Astrocyte (in vitro differentiated cells and primary cell): ENCODE measurements around the gene CES2. TPM values are rescaled to one million over a fixed set of nuclear protein-coding genes. Genes with fewer than 3 reads are reported as not detected.
"Not testable (repeated sequence)": the region's sequence is repeated elsewhere in the genome, so short reads cannot be mapped to it uniquely, and the experiment has no call there.

Source experiments
- DNase-seq: peaks from one replicate; pipeline ENCODE4 v3.0.0-alpha.2; 2010; ENCODE audit warnings: low read depth
- FAIRE-seq: peaks from 2 replicates; lab custom pipeline; 2011; peaks lifted over from hg19 to GRCh38; lab: Jason Lieb, UNC
- H2AFZ ChIP-seq: 2 replicates; pipeline ENCODE4 v1.6.0; 2012; ENCODE audit warnings: low read depth, low read length, inconsistent platforms
- H3K27ac ChIP-seq: 2 replicates; pipeline ENCODE4 v1.5.1; 2011; ENCODE audit warnings: low read depth, low read length, inconsistent platforms
- H3K27me3 ChIP-seq: 2 replicates; pipeline ENCODE4 v1.6.0; 2011; ENCODE audit warnings: low read length, inconsistent platforms; ENCODE audit not compliant: insufficient read depth
- H3K36me3 ChIP-seq: 2 replicates; pipeline ENCODE4 v1.5.1; 2011; ENCODE audit warnings: low read length, inconsistent platforms; ENCODE audit not compliant: insufficient read depth
- H3K4me1 ChIP-seq: 2 replicates; pipeline ENCODE4 v1.5.1; 2011; ENCODE audit warnings: low read length, inconsistent platforms; ENCODE audit not compliant: insufficient read depth
- H3K4me2 ChIP-seq: 2 replicates; pipeline ENCODE4 v1.6.0; 2012; ENCODE audit warnings: low read length, inconsistent platforms
- H3K4me3 ChIP-seq: 2 replicates; pipeline ENCODE4 v1.5.1; 2011; ENCODE audit warnings: low read depth, mild to moderate bottlenecking, low read length, inconsistent platforms; ENCODE audit not compliant: insufficient read depth
- H3K79me2 ChIP-seq: 2 replicates; pipeline ENCODE4 v1.6.0; 2012; ENCODE audit warnings: mild to moderate bottlenecking, low read length, inconsistent platforms; ENCODE audit not compliant: insufficient read depth
- H3K9ac ChIP-seq: 2 replicates; pipeline ENCODE4 v1.6.0; 2012; ENCODE audit warnings: mild to moderate bottlenecking, low read length, inconsistent platforms
- H3K9me3 ChIP-seq: 2 replicates; pipeline ENCODE4 v1.5.1; 2012; ENCODE audit warnings: low read depth, mild to moderate bottlenecking, low read length, inconsistent platforms; ENCODE audit not compliant: insufficient read depth
- H4K20me1 ChIP-seq: 2 replicates; pipeline ENCODE4 v1.6.0; 2012; ENCODE audit warnings: low read length, inconsistent platforms; ENCODE audit not compliant: insufficient read depth
- H3K27ac Mint-ChIP-seq: one replicate; pipeline ENCODE4 v1.8.0; 2021; ENCODE audit warnings: mild to moderate bottlenecking, mixed read lengths; ENCODE audit not compliant: unreplicated experiment
- H3K27me3 Mint-ChIP-seq: one replicate; pipeline ENCODE4 v1.8.0; 2021; ENCODE audit warnings: low read depth, mixed read lengths; ENCODE audit not compliant: unreplicated experiment
- H3K36me3 Mint-ChIP-seq: one replicate; pipeline ENCODE4 v1.8.0; 2021; ENCODE audit warnings: low read depth, mixed read lengths; ENCODE audit not compliant: unreplicated experiment
- H3K4me1 Mint-ChIP-seq: one replicate; pipeline ENCODE4 v1.8.0; 2021; ENCODE audit warnings: low read depth, mixed read lengths; ENCODE audit not compliant: unreplicated experiment
- H3K4me3 Mint-ChIP-seq: one replicate; pipeline ENCODE4 v1.8.0; 2021; ENCODE audit warnings: mild to moderate bottlenecking, moderate library complexity, mixed read lengths; ENCODE audit not compliant: unreplicated experiment
- H3K9me3 Mint-ChIP-seq: one replicate; pipeline ENCODE4 v1.8.0; 2021; ENCODE audit warnings: mild to moderate bottlenecking, mixed read lengths; ENCODE audit not compliant: unreplicated experiment
- CTCF ChIP-seq: IDR thresholded peaks from 2 replicates; pipeline ENCODE4 v1.5.1; 2011; ENCODE audit warnings: low read depth, mild to moderate bottlenecking, inconsistent platforms, low read length, moderate library complexity; ENCODE audit not compliant: insufficient read depth
- EZH2 ChIP-seq: IDR thresholded peaks from 2 replicates; pipeline ENCODE4 v1.6.1; 2012; ENCODE audit warnings: mild to moderate bottlenecking, low read length, inconsistent platforms; ENCODE audit not compliant: insufficient read depth
- total RNA-seq: library from RNA; stranded (reverse); gene quantifications from 2 replicates; pipeline ENCODE4 v1.2.1, GENCODE V29; 2021

The CES2 gene
- total RNA-seq, 1 donor from 2014 or later, result 28.8 TPM

- H3K27ac Mint-ChIP-seq, result no peak overlapping the region
- no peak overlapping the region for H3K9ac ChIP-seq
- no peak for DNase-seq
- FAIRE-seq, result no peak
- peaks cover 12% of the 10 kb centered on the region for H3K4me1 ChIP-seq
- H3K27me3 Mint-ChIP-seq, result peaks cover 12% of the 10 kb centered on the region
- no peaks in the 10 kb centered on the region for H3K79me2 ChIP-seq
- no peak overlapping the region for H3K4me2 ChIP-seq
- H3K4me3 Mint-ChIP-seq, result no peak overlapping the region
- H3K36me3 ChIP-seq, result no peaks in the 10 kb centered on the region
- H3K4me1 Mint-ChIP-seq, result peaks cover 6% of the 10 kb centered on the region
- TF ChIP-seq CTCF, result no peak
- TF ChIP-seq EZH2, result no peak
- H3K9me3 ChIP-seq, result no peaks in the 10 kb centered on the region
- no peaks in the 10 kb centered on the region for H3K9me3 Mint-ChIP-seq
- no peaks in the 10 kb centered on the region for H3K27me3 ChIP-seq
- H3K36me3 Mint-ChIP-seq, result no peaks in the 10 kb centered on the region
- no peak overlapping the region for H2AFZ ChIP-seq
- no peak overlapping the region for H3K4me3 ChIP-seq
- H3K27ac ChIP-seq, result no peak overlapping the region
- no peaks in the 10 kb centered on the region for H4K20me1 ChIP-seq
Measured at GRCh38 chr16:66973716-66974115, 38.4 kb downstream of the CES2 start.

GRCh38 chr16:66974156-66974931, 39.0 kb downstream of the CES2 start:
- not testable (repeated sequence) for DNase-seq, H3K27ac Mint-ChIP-seq, FAIRE-seq, H3K4me2 ChIP-seq, H3K4me3 ChIP-seq, H3K36me3 ChIP-seq, H3K9ac ChIP-seq, H3K4me1 Mint-ChIP-seq, H3K79me2 ChIP-seq, H3K36me3 Mint-ChIP-seq, H3K9me3 Mint-ChIP-seq, H3K4me3 Mint-ChIP-seq, H3K27me3 ChIP-seq, H4K20me1 ChIP-seq, H3K27ac ChIP-seq, H2AFZ ChIP-seq, H3K9me3 ChIP-seq
- peaks cover 12% of the 10 kb centered on the region for H3K4me1 ChIP-seq
- peaks cover 11% of the 10 kb centered on the region for H3K27me3 Mint-ChIP-seq

GRCh38 chr16:66974932-66975246, 39.6 kb downstream of the CES2 start:
- not testable (repeated sequence) for H3K27ac ChIP-seq, H3K4me2 ChIP-seq, FAIRE-seq, H3K36me3 ChIP-seq, DNase-seq, H3K27ac Mint-ChIP-seq, H3K9me3 Mint-ChIP-seq, H3K36me3 Mint-ChIP-seq, H2AFZ ChIP-seq, H4K20me1 ChIP-seq, H3K27me3 ChIP-seq, H3K27me3 Mint-ChIP-seq, H3K4me3 ChIP-seq, H3K79me2 ChIP-seq, H3K9ac ChIP-seq, H3K4me3 Mint-ChIP-seq, H3K9me3 ChIP-seq, H3K4me1 Mint-ChIP-seq
- peaks cover 12% of the 10 kb centered on the region for H3K4me1 ChIP-seq
